ENCODE measurements around the gene SSR4. TPM values are rescaled to one million over a fixed set of nuclear protein-coding genes. Genes with fewer than 3 reads are reported as not detected.

SSR4 gene
- total and polyA plus RNA-seq, 2 of the 8 experiments (the other 6 are each of a cell fraction or from before 2014, with no cell fraction given) = 168 to 642 TPM

- Histone ChIP-seq H2BK5ac (ENCODE audit: low read depth, low read length) (peak overlapping the region; percentile 87), H3K9me3 (ENCODE audit: insufficient read depth in 2 of 2, low read depth in 1 of 2, low read length in 1 of 2) (no peaks in the 10 kb centered on the region), H2BK15ac (ENCODE audit: low read length) (no peak overlapping the region), H4K91ac (replicated peaks; ENCODE audit: insufficient read length, low read length) (no peak overlapping the region), H2BK12ac (ENCODE audit: low read depth, low read length) (no peak overlapping the region), H3K27ac (ENCODE audit: low read depth, low read length) (no peak overlapping the region; the same call in 1 of the 2 replicates), H4K8ac (ENCODE audit: extremely low read depth, insufficient read depth, low read length) (no peak overlapping the region; the same call in 1 of the 2 replicates), H4K5ac (ENCODE audit: insufficient read length, low read depth, low read length) (no peak overlapping the region), H3K56ac (replicated peaks; ENCODE audit: insufficient read length, low read depth, low read length) (peak overlapping the region; percentile 59), H2AK5ac (ENCODE audit: low read depth, low read length) (no peak overlapping the region), H3K14ac (ENCODE audit: insufficient read length) (no peak overlapping the region), H2AFZ (ENCODE audit: low read length) (no peak overlapping the region), H2BK120ac (replicated peaks; ENCODE audit: low read depth, low read length) (no peak overlapping the region), H3K23ac (ENCODE audit: insufficient read length) (no peak overlapping the region), H3K4me1 (replicated peaks in 1 of 4; ENCODE audit: control insufficient read depth in 3 of 4, insufficient read depth in 4 of 4, low read length in 3 of 4) (peaks cover 6 to 22% (median 13%) of the 10 kb centered on the region in 4 experiments; a peak in 6 of 7 replicates), H3K4ac (replicated peaks; ENCODE audit: insufficient read length, low read depth, low read length) (no peak overlapping the region), H2BK20ac (ENCODE audit: low read length) (no peak overlapping the region), H3K23me2 (ENCODE audit: low read depth, low read length) (no peaks in the 10 kb centered on the region), H3K27me3 (replicated peaks in 1 of 4; ENCODE audit: control insufficient read depth in 3 of 4, extremely low read depth in 1 of 4, insufficient read depth in 3 of 4, low read length in 3 of 4) (peaks cover 0 to 6% (median 2%) of the 10 kb centered on the region in 4 experiments; a peak in 3 of 7 replicates), H3K36me3 (ENCODE audit: control insufficient read depth in 2 of 4, insufficient read depth in 4 of 4, low read length in 3 of 4) (no peaks in the 10 kb centered on the region), H3K4me3 (ENCODE audit: extremely low read depth in 1 of 4, insufficient read depth in 2 of 4, low read depth in 3 of 4, low read length in 4 of 4) (peak overlapping the region; percentile 52 to 78 (median 58)), H3K79me1 (ENCODE audit: low read depth, low read length) (no peaks in the 10 kb centered on the region), H3K4me2 (ENCODE audit: insufficient read depth in 1 of 2, low read depth in 2 of 2, low read length in 2 of 2) (peak overlapping the region; percentile 61 to 75), H3K9ac (replicated peaks in 1 of 4; ENCODE audit: extremely low read depth in 1 of 4, low read depth in 3 of 4, low read length in 3 of 4) (peak overlapping the region in 2 of 4 experiments; percentile 13 to 24; a peak in 3 of 7 replicates), H4K20me1 (replicated peaks in 1 of 2; ENCODE audit: control insufficient read depth in 1 of 2, insufficient read depth in 2 of 2, low read length in 2 of 2) (no peaks in the 10 kb centered on the region), H3K18ac (ENCODE audit: extremely low read depth, low read length) (peak overlapping the region; percentile 90), H3K79me2 (ENCODE audit: control insufficient read depth in 1 of 2, insufficient read depth in 2 of 2, low read length in 2 of 2) (peaks cover 16 to 47% of the 10 kb centered on the region in 2 experiments; a peak in 3 of 4 replicates)
- DNase-seq (ENCODE audit: low read depth in 1 of 2, low spot score in 2 of 2) = no peak
- no CpG with 5 or more reads among the region's 27 CpGs for WGBS, 2 experiments (ENCODE audit: extremely low coverage in 1 of 2, insufficient coverage in 1 of 2, insufficient read length in 1 of 2, insufficient replicate concordance in 2 of 2, low coverage in 1 of 2, low lambda C conversion rate in 2 of 2, missing lambda C conversion rate in 1 of 2)
- no peak for FAIRE-seq
- ChIA-PET POLR2A (ENCODE audit: partially characterized antibody) (interaction anchor here (0.8 to 3.6 kb wide), 3 partner anchors 11 to 62 kb away, joined by 3 to 23 read pairs (median 3); no protein-coding TSS in a partner anchor), CTCF (ENCODE audit: partially characterized antibody) (interaction anchor here (1.8 kb wide), 1 partner anchor 29 kb away, joined by 6 read pairs; no protein-coding TSS in a partner anchor)
- no peak for TF ChIP-seq USF2 (IDR thresholded peaks at IDR 0.05; ENCODE audit: low read length)
- TF ChIP-seq KDM5A (IDR thresholded peaks at IDR 0.05; ENCODE audit: low read length) = no peak
- no peak for TF ChIP-seq TEAD4 (IDR thresholded peaks at IDR 0.05; ENCODE audit: low read depth, low read length)
- TF ChIP-seq TBP (IDR thresholded peaks at IDR 0.05; ENCODE audit: low read depth, low read length) = no peak
- TF ChIP-seq SIX5 (IDR thresholded peaks at IDR 0.05; ENCODE audit: low read depth, low read length) = no peak
- no peak for TF ChIP-seq CTBP2 (IDR thresholded peaks at IDR 0.05; ENCODE audit: borderline replicate concordance, insufficient read depth, insufficient read length, low read length)
- TF ChIP-seq TAF7 (optimal IDR thresholded peaks at IDR 0.05; ENCODE audit: borderline replicate concordance, low read depth, low read length) = no peak
- no peak for TF ChIP-seq CBX8 (IDR thresholded peaks at IDR 0.05; ENCODE audit: borderline replicate concordance, low read depth, low read length)
- no peak for TF ChIP-seq FOSL1 (IDR thresholded peaks at IDR 0.05; ENCODE audit: insufficient read depth, low read depth, low read length)
- no peak for TF ChIP-seq GABPA (IDR thresholded peaks at IDR 0.05; ENCODE audit: borderline replicate concordance, insufficient read depth, low read length)
- no peak for TF ChIP-seq JUND (IDR thresholded peaks at IDR 0.05; ENCODE audit: low read length)
- TF ChIP-seq EP300 (IDR thresholded peaks at IDR 0.05; ENCODE audit: borderline replicate concordance in 1 of 2, low read depth in 2 of 2, low read length in 2 of 2) = no peak
- no peak for TF ChIP-seq MAFK (IDR thresholded peaks at IDR 0.05; ENCODE audit: low read depth, low read length)
Observed at GRCh38 chrX:153829549-153829798, 35.0 kb downstream of the SSR4 start.

Data from H1 (cell line).